Mesodermal cell (in vitro differentiated cells): ENCODE results near the gene TRMT44.

ENCODE experiments used
- H3K27ac ChIP-seq: 2 replicates; pipeline ENCODE4 v1.7.0; 2013; ENCODE audit warnings: mild to moderate bottlenecking, low read depth, low read length, moderate library complexity; ENCODE audit not compliant: severe bottlenecking
- H3K36me3 ChIP-seq: 2 replicates; pipeline ENCODE4 v1.7.1; 2013; ENCODE audit warnings: mild to moderate bottlenecking, low read length, moderate library complexity; ENCODE audit not compliant: control insufficient read depth, insufficient read depth
- H3K4me1 ChIP-seq: one replicate; pipeline ENCODE4 v1.7.1; 2013; ENCODE audit warnings: mild to moderate bottlenecking, low read length; ENCODE audit not compliant: insufficient read depth, control insufficient read depth, poor library complexity, severe bottlenecking
- H3K4me3 ChIP-seq: 2 replicates; pipeline ENCODE4 v1.7.0; 2013; ENCODE audit warnings: low read length, control low read depth, mild to moderate bottlenecking; ENCODE audit not compliant: insufficient read depth, poor library complexity, severe bottlenecking; ENCODE audit errors: extremely low read depth
- H3K9me3 ChIP-seq: 2 replicates; pipeline ENCODE4 v1.7.1; 2013; ENCODE audit warnings: mild to moderate bottlenecking, low read length, moderate library complexity; ENCODE audit not compliant: control insufficient read depth
- WGBS, 2 experiments: methylation state at CpG; one replicate each; pipeline ENCODE4 v1.1.5; 2013; ENCODE audit warnings: missing lambda C conversion rate in 2 of 2; ENCODE audit not compliant: insufficient coverage in 2 of 2; 5-methylcytosine and 5-hydroxymethylcytosine counted together

Gene TRMT44

GRCh38 chr4:8435656-8436121 lies 4.9 kb upstream of the TRMT44 start:
- H3K27ac ChIP-seq: no peak overlapping the region

GRCh38 chr4:8437281-8437680 lies 3.3 kb upstream of the TRMT44 start:
- no peaks in the 10 kb centered on the region for H3K9me3 ChIP-seq
- H3K4me1 ChIP-seq: peaks cover 8% of the 10 kb centered on the region
- peak overlapping the region; percentile 62 for H3K27ac ChIP-seq
- 41 to 45% methylated on average over 10 to 13 of the region's 13 CpGs for WGBS, 2 experiments
- H3K36me3 ChIP-seq: no peaks in the 10 kb centered on the region
- no peak overlapping the region for H3K4me3 ChIP-seq

More at GRCh38 chr4:8435656-8436121, 4.9 kb upstream of the TRMT44 start:
- Histone ChIP-seq H3K4me3 (no peak overlapping the region), H3K36me3 (no peaks in the 10 kb centered on the region), H3K4me1 (no peaks in the 10 kb centered on the region), H3K9me3 (no peaks in the 10 kb centered on the region)
- WGBS, 2 experiments: 42 to 56% methylated on average over 5 of the region's 5 CpGs

- WGBS, 2 experiments: 92 to 100% methylated on average over 8 to 10 of the region's 11 CpGs
- Histone ChIP-seq H3K4me1 (peaks cover 16% of the 10 kb centered on the region), H3K4me3 (no peak overlapping the region), H3K36me3 (no peaks in the 10 kb centered on the region), H3K27ac (no peak overlapping the region), H3K9me3 (no peaks in the 10 kb centered on the region)
These were observed 1.8 kb upstream of the TRMT44 start for GRCh38 chr4:8438743-8439142.

GRCh38 chr4:8439168-8439567 lies 1.4 kb upstream of the TRMT44 start:
- Histone ChIP-seq H3K4me3 (no peak overlapping the region), H3K4me1 (peaks cover 16% of the 10 kb centered on the region), H3K9me3 (no peaks in the 10 kb centered on the region), H3K27ac (no peak overlapping the region), H3K36me3 (no peaks in the 10 kb centered on the region)
- WGBS, 2 experiments: 100% methylated on average over 2 to 3 of the region's 3 CpGs

- 69 to 78% methylated on average over 8 to 11 of the region's 12 CpGs for WGBS, 2 experiments
- Histone ChIP-seq H3K36me3 (no peaks in the 10 kb centered on the region), H3K4me3 (peak overlapping the region; percentile 96), H3K9me3 (no peaks in the 10 kb centered on the region), H3K27ac (peak overlapping the region; percentile 96), H3K4me1 (peaks cover 16% of the 10 kb centered on the region)
These were observed 574 bp upstream of the TRMT44 start for GRCh38 chr4:8439914-8440491.

- H3K4me1 ChIP-seq: peaks cover 16% of the 10 kb centered on the region
- peaks cover 3% of the 10 kb centered on the region for H3K36me3 ChIP-seq
- WGBS, 2 experiments: 65 to 66% methylated on average over 16 to 17 of the region's 17 CpGs
- H3K4me3 ChIP-seq: peak overlapping the region; percentile 96
- H3K9me3 ChIP-seq: no peaks in the 10 kb centered on the region
- no peak overlapping the region for H3K27ac ChIP-seq
These were observed 1.0 kb downstream of the TRMT44 start for GRCh38 chr4:8441499-8442091.

- Histone ChIP-seq H3K4me1 (peaks cover 16% of the 10 kb centered on the region), H3K27ac (no peak overlapping the region), H3K9me3 (no peaks in the 10 kb centered on the region), H3K36me3 (peaks cover 6% of the 10 kb centered on the region), H3K4me3 (peak overlapping the region; percentile 96)
- 71 to 78% methylated on average over 8 to 10 of the region's 10 CpGs for WGBS, 2 experiments
These were observed 2.2 kb downstream of the TRMT44 start for GRCh38 chr4:8442596-8443358.

GRCh38 chr4:8443801-8444200 lies 3.2 kb downstream of the TRMT44 start:
- Histone ChIP-seq H3K9me3 (no peaks in the 10 kb centered on the region), H3K36me3 (peaks cover 16% of the 10 kb centered on the region), H3K4me1 (peaks cover 16% of the 10 kb centered on the region), H3K27ac (no peak overlapping the region), H3K4me3 (no peak overlapping the region)
- WGBS, 2 experiments: 92 to 96% methylated on average over 4 of the region's 6 CpGs

- H3K36me3 ChIP-seq: peaks cover 36% of the 10 kb centered on the region
- WGBS, 2 experiments: 67% methylated on average over 1 of the region's 3 CpGs; no CpG with 5 or more reads in 1 of the 2 experiments
These were observed 5.5 kb downstream of the TRMT44 start for GRCh38 chr4:8446122-8446521.

GRCh38 chr4:8451440-8452182 lies 11.0 kb downstream of the TRMT44 start:
- Histone ChIP-seq H3K9me3 (no peaks in the 10 kb centered on the region), H3K4me3 (no peak overlapping the region), H3K4me1 (no peaks in the 10 kb centered on the region), H3K36me3 (peaks cover 85% of the 10 kb centered on the region), H3K27ac (peak overlapping the region; percentile 8)
- WGBS, 2 experiments: 94% methylated on average over 9 to 11 of the region's 11 CpGs

More at GRCh38 chr4:8446122-8446521, 5.5 kb downstream of the TRMT44 start:
- no peak overlapping the region for H3K4me3 ChIP-seq
- H3K27ac ChIP-seq: no peak overlapping the region
- H3K9me3 ChIP-seq: no peaks in the 10 kb centered on the region
- H3K4me1 ChIP-seq: peaks cover 16% of the 10 kb centered on the region
